Trophoblast cell (in vitro differentiated cells and primary cell): Measurements from ENCODE around the gene PITPNB.

Experiments
- DNase-seq, 2 donors: peaks; one replicate each; pipeline ENCODE4 v3.0.0-alpha.2; 2016
- H2AFZ ChIP-seq: 2 replicates; pipeline ENCODE4 v1.6.1; 2013; ENCODE audit warnings: low read length, moderate library complexity, mild to moderate bottlenecking; ENCODE audit not compliant: insufficient read depth, poor library complexity
- H2AK5ac ChIP-seq: 2 replicates; pipeline ENCODE4 v1.6.1; 2013; ENCODE audit warnings: mild to moderate bottlenecking, low read length
- H2BK120ac ChIP-seq: 2 replicates; pipeline ENCODE4 v1.6.1; 2013; ENCODE audit warnings: low read length, mild to moderate bottlenecking, moderate library complexity; ENCODE audit not compliant: insufficient read depth, poor library complexity
- H2BK12ac ChIP-seq: 2 replicates; pipeline ENCODE4 v1.6.1; 2013; ENCODE audit warnings: mild to moderate bottlenecking, low read length, moderate library complexity
- H2BK5ac ChIP-seq: 2 replicates; pipeline ENCODE4 v1.6.1; 2013; ENCODE audit warnings: low read length, low read depth, moderate library complexity, mild to moderate bottlenecking; ENCODE audit not compliant: poor library complexity
- H3K14ac ChIP-seq: 2 replicates; pipeline ENCODE4 v1.6.1; 2013; ENCODE audit warnings: mild to moderate bottlenecking, low read length
- H3K18ac ChIP-seq: 2 replicates; pipeline ENCODE4 v1.6.1; 2013; ENCODE audit warnings: mild to moderate bottlenecking, low read length
- H3K23ac ChIP-seq: 2 replicates; pipeline ENCODE4 v1.6.1; 2013; ENCODE audit warnings: low read length
- H3K27ac ChIP-seq: 2 replicates; pipeline ENCODE4 v1.5.1; 2013; ENCODE audit warnings: low read depth, mild to moderate bottlenecking, inconsistent platforms, low read length, moderate library complexity
- H3K27me3 ChIP-seq: 2 replicates; pipeline ENCODE4 v1.6.1; 2013; ENCODE audit warnings: inconsistent platforms, mild to moderate bottlenecking, low read length, moderate library complexity; ENCODE audit not compliant: insufficient read depth
- H3K36me3 ChIP-seq, 2 experiments: 1 replicate in 1 of 2; 2 replicates in 1 of 2; pipeline ENCODE4 v1.6.1; 2013; ENCODE audit warnings: low read length in 2 of 2, mild to moderate bottlenecking in 2 of 2, moderate library complexity in 1 of 2; ENCODE audit not compliant: insufficient read depth in 2 of 2, control insufficient read depth in 1 of 2
- H3K4ac ChIP-seq: 2 replicates; pipeline ENCODE4 v1.6.1; 2013; ENCODE audit warnings: low read depth, mild to moderate bottlenecking, low read length, moderate library complexity
- H3K4me1 ChIP-seq, 2 experiments: 1 replicate in 1 of 2; 2 replicates in 1 of 2; pipeline ENCODE4 v1.6.1; 2013; ENCODE audit warnings: low read length in 2 of 2, mild to moderate bottlenecking in 2 of 2, moderate library complexity in 1 of 2; ENCODE audit not compliant: insufficient read depth in 2 of 2, control insufficient read depth in 1 of 2
- H3K4me2 ChIP-seq: 2 replicates; pipeline ENCODE4 v1.6.1; 2013; ENCODE audit warnings: inconsistent platforms, mild to moderate bottlenecking, low read length, moderate library complexity
- H3K4me3 ChIP-seq: 2 replicates; pipeline ENCODE4 v1.5.1; 2013; ENCODE audit warnings: mild to moderate bottlenecking, low read depth, low read length, inconsistent platforms
- H3K79me1 ChIP-seq: one replicate; pipeline ENCODE4 v1.6.1; 2013; ENCODE audit warnings: low read length
- H3K79me2 ChIP-seq: 2 replicates; pipeline ENCODE4 v1.6.1; 2013; ENCODE audit warnings: low read length, mild to moderate bottlenecking; ENCODE audit not compliant: control insufficient read depth, insufficient read depth, poor library complexity
- H3K9ac ChIP-seq: 2 replicates; pipeline ENCODE4 v1.6.1; 2013; ENCODE audit warnings: mild to moderate bottlenecking, low read length
- H3K9me3 ChIP-seq: 2 replicates; pipeline ENCODE4 v1.6.1; 2013; ENCODE audit warnings: low read depth, mild to moderate bottlenecking, control low read depth, inconsistent platforms, low read length; ENCODE audit not compliant: insufficient read depth
- H4K12ac ChIP-seq: 2 replicates; pipeline ENCODE4 v1.6.1; 2013; ENCODE audit warnings: low read depth, mild to moderate bottlenecking, low read length, moderate library complexity
- H4K8ac ChIP-seq: 2 replicates; pipeline ENCODE4 v1.6.1; 2013; ENCODE audit warnings: low read depth, mild to moderate bottlenecking, low read length, moderate library complexity
- H4K91ac ChIP-seq: one replicate; pipeline ENCODE4 v1.6.1; 2013; ENCODE audit warnings: low read depth, mild to moderate bottlenecking, low read length, moderate library complexity
- WGBS: extraction: QIAGEN DNeasy Blood & Tissue Kit; methylation state at CpG from one replicate; pipeline ENCODE4 v1.1.7; 2013; ENCODE audit warnings: missing lambda C conversion rate; ENCODE audit not compliant: insufficient read length, insufficient coverage; ENCODE audit errors: extremely low coverage; 5-methylcytosine and 5-hydroxymethylcytosine counted together

PITPNB gene

DNA sequence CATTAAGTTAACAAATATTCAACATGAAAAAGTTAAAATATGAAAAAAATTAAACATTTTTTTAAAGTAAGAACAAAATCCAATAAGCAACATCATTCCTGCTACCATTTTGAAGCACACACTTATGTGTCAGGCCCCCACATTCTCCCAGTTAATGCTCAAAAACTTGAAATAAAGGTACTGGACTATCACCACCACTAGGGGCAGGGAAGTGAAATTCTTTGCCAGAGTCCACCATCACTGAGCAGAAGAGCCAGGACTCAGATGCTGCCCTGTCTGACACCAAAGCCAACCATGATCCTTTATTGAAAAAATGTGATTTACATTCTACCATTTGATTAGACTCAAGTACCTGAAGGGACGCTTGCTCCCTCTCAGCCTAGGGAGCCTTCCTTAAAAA lies 39.1 kb downstream of the PITPNB start:
- Histone ChIP-seq H2BK5ac (no peak overlapping the region), H3K4ac (peak overlapping the region; percentile 46), H3K27ac (no peak overlapping the region), H3K79me1 (peaks cover 4% of the 10 kb centered on the region), H3K14ac (no peak overlapping the region), H3K79me2 (peaks cover 9% of the 10 kb centered on the region), H3K18ac (no peak overlapping the region), H2AK5ac (no peak overlapping the region), H2AFZ (no peak overlapping the region), H4K12ac (no peak overlapping the region), H3K27me3 (no peaks in the 10 kb centered on the region), H2BK12ac (no peak overlapping the region), H3K4me1 (peaks cover 8% of the 10 kb centered on the region in 2 experiments), H4K8ac (no peak overlapping the region), H3K9ac (no peak overlapping the region), H3K23ac (no peak overlapping the region), H3K4me2 (no peak overlapping the region), H3K9me3 (no peaks in the 10 kb centered on the region), H3K4me3 (no peak overlapping the region), H3K36me3 (peaks cover 8 to 18% of the 10 kb centered on the region in 2 experiments), H2BK120ac (no peak overlapping the region), H4K91ac (no peak overlapping the region)
- no CpG with 5 or more reads among the region's 1 CpG for WGBS
- peak in 1 of 2 donors; percentile 58 for DNase-seq

DNA sequence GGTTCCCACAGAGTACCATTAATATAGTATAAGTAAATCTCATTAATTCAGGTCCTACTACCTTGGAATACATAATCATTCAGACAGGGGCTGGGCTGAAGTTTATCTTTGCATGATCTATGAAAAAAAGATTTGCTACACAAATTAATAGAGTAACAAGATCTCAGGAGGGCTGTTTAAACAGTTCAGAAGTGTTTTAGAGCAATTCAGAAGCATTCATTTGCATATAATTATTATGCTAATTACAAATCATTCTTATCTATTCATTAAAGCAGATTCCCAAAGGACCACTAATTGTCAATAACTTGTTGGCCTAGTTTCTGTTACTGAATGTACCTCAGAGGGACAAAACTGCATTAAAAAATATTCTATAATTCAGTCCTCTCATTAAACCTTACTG lies 40.5 kb downstream of the PITPNB start:
- Histone ChIP-seq H3K18ac (no peak overlapping the region), H2BK12ac (no peak overlapping the region), H3K27ac (no peak overlapping the region), H3K4ac (no peak overlapping the region), H4K12ac (no peak overlapping the region), H3K79me1 (no peaks in the 10 kb centered on the region), H3K4me3 (no peak overlapping the region), H2AFZ (no peak overlapping the region), H2BK5ac (no peak overlapping the region), H3K14ac (no peak overlapping the region), H4K91ac (no peak overlapping the region), H3K4me1 (peaks cover 3% of the 10 kb centered on the region in 2 experiments), H4K8ac (no peak overlapping the region), H3K23ac (no peak overlapping the region), H3K4me2 (no peak overlapping the region), H3K36me3 (peaks cover 6 to 11% of the 10 kb centered on the region in 2 experiments), H3K9me3 (no peaks in the 10 kb centered on the region), H2AK5ac (no peak overlapping the region), H3K9ac (no peak overlapping the region), H2BK120ac (no peak overlapping the region), H3K27me3 (no peaks in the 10 kb centered on the region), H3K79me2 (peaks cover 2% of the 10 kb centered on the region)
- DNase-seq: no peak

DNA sequence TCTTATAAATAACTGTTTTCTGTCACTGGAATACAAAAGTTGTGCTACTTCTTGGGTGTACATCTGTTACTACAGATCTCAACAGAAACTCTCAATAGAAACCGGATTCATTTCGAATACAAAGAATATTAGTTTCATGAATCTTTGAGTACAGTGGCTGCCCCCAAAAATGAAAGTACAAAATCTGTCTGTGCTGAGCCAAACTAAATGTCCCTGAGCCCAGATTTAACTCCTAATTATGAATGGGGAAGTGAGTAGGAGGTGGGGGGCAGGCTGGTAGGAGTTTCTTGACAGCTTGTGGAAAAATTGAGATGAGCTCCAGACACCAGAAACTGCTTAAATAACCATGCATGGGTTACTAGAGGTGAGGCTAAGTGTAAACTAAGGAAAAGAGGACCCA lies 41.6 kb downstream of the PITPNB start:
- Histone ChIP-seq H3K79me1 (no peaks in the 10 kb centered on the region), H2AK5ac (no peak overlapping the region), H4K8ac (no peak overlapping the region), H3K27ac (no peak overlapping the region), H3K9ac (no peak overlapping the region), H4K12ac (no peak overlapping the region), H3K4me3 (no peak overlapping the region), H3K4me2 (no peak overlapping the region), H3K79me2 (no peaks in the 10 kb centered on the region), H3K4ac (no peak overlapping the region), H2BK12ac (no peak overlapping the region), H3K27me3 (no peaks in the 10 kb centered on the region), H3K23ac (no peak overlapping the region), H4K91ac (no peak overlapping the region), H3K18ac (no peak overlapping the region), H3K14ac (no peak overlapping the region), H2BK120ac (no peak overlapping the region), H3K36me3 (peaks cover 7 to 11% of the 10 kb centered on the region in 2 experiments), H3K4me1 (no peaks in the 10 kb centered on the region), H3K9me3 (no peaks in the 10 kb centered on the region), H2BK5ac (no peak overlapping the region), H2AFZ (no peak overlapping the region)
- no peak for DNase-seq
- no CpG with 5 or more reads among the region's 2 CpGs for WGBS

DNA sequence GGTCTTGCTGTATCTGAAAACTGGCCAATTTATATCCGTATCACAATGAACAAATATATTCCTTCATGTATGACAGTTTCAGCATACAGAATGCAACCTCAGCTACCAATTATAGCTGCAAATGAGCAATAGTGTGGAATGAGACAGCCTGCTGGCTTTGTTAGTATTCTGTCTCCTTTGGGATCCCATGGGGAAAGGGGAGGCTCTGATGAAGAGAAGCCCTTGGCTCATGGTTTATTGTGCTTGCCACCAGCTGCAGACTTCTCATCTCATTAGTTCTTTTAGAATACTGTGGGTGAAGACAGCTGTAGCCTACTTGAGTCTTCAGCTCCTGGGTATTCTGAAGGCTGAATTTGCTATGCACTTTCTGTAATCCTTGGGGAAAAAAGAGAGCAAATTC lies 42.4 kb downstream of the PITPNB start:
- H2AFZ ChIP-seq: no peak overlapping the region
- peaks cover 12 to 18% of the 10 kb centered on the region in 2 experiments for H3K36me3 ChIP-seq
- H3K4me3 ChIP-seq: no peak overlapping the region
- H4K12ac ChIP-seq: no peak overlapping the region
- H3K27me3 ChIP-seq: no peaks in the 10 kb centered on the region
- no peak overlapping the region for H3K27ac ChIP-seq
- H3K18ac ChIP-seq: no peak overlapping the region
- no peak overlapping the region for H4K8ac ChIP-seq
- no peak overlapping the region for H4K91ac ChIP-seq
- H3K4me2 ChIP-seq: no peak overlapping the region
- no peak overlapping the region for H2BK5ac ChIP-seq
- no peak overlapping the region for H3K9ac ChIP-seq
- no peaks in the 10 kb centered on the region for H3K4me1 ChIP-seq
- H2BK12ac ChIP-seq: no peak overlapping the region
- no peak for DNase-seq
- H2BK120ac ChIP-seq: no peak overlapping the region
- H3K4ac ChIP-seq: peak overlapping the region; percentile 19
- WGBS: no CpG with 5 or more reads among the region's 1 CpG
- no peak overlapping the region for H3K14ac ChIP-seq
- no peaks in the 10 kb centered on the region for H3K9me3 ChIP-seq
- no peak overlapping the region for H2AK5ac ChIP-seq
- no peak overlapping the region for H3K23ac ChIP-seq
- no peaks in the 10 kb centered on the region for H3K79me1 ChIP-seq
- H3K79me2 ChIP-seq: no peaks in the 10 kb centered on the region
